ENCODE measurements around the gene NUDT16.

Gene NUDT16

DNA sequence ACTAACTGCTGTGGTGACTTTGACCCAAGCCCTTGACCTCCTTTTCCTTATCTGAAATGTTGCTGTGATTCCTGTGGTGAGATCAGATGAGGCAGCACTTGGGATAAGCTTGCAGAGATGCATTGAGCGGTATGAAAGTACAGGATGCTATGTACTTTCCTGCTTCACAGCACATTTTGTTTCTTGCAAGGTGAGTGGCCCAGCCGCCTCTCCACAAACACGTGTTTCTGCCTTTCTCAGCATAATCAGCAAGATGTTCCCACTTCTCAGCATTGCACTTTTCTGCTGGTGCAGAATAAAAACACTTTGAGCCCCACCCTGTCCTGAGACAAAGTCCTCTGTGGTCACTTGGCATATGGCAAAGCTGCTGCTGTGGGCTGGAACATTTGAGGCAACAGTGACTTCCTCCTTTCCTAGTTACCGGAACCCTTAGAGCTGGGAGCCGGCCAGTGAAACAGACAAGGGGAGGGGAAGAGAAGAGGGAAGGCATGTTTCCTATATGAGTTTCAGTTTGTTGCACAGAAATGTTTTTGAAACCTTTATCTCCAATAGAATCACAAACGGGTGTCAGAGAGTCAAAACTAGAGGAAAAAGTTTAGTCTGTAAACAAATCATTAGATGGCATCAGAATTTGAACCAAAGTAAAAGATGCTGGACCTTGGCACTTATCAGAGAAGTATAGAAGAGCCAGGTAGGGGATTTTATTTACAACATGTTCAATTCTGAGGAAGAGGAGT lies 5.0 kb downstream of the NUDT16 start:
- no peak for DNase-seq (ENCODE audit: low read depth)

DNA sequence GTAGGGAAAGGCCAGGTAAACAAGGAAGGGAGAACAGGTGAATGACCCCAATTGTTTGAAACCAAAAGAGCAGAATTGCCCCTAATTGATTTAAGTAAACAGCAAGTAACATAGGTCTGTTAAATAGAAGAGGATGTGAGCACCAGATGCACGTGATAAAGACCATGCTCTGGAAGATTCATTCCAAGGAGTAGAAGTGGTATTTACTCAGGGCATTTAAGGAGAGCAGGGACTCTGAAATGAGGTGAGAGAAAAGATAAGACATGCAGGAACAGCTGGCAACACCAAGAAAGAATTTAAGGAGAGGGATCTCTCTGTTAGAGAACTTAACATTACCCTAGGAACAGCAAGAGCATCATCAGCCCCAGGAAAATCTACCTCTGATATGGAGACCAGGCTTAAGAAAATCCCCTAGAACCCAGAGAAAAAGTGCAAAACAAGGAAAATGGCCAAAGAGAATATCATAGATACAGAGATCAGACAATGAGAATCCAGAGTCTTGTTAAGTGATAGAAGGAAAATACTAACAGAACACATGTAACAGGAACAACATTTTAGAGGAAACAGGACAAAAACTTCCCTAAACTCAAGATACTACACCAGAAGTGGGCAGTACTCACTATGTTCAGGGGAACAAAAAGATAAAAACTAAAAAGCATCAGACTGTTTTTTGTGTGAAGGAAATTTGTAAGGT lies 6.4 kb downstream of the NUDT16 start:
- DNase-seq (ENCODE audit: low read depth), result no peak

DNA sequence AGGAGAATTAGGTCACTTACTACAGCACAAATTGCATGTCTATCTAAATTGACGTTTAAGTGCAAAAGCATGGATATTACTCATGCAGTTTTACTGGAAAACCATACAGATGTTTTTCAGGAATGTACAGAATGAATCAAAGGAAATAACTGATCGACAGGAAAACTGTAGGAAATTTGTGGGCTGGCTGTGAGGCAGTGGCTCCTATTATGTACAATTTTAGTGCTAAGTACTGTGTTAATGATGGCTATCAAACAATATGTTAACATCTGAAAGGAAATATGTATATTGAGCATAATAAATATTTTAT lies 6.9 kb downstream of the NUDT16 start:
- no peak for DNase-seq (ENCODE audit: low read depth)

GRCh38 chr3:131390331-131390730 lies 8.8 kb downstream of the NUDT16 start:
- no peak for DNase-seq (ENCODE audit: low read depth)

DNA sequence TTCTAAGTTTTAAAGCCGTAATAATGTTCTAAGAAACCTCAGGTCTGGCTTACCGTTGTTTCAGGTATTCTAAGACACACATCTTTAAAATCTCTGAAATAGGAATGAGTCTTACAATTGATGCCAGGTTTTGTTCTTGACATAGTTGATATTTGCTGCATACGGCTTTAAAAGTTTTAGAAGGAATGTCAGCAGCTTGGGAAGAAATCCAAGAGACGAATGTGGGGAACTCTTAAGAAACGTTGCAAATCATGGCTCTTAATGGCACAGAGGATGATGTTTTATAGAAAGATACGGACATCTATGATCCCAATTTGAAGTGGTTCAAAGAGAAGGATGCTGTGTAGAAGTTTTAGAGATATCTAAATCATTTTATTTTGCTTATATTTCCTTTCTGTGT lies 11.5 kb downstream of the NUDT16 start:
- no peak for DNase-seq (ENCODE audit: low read depth)

GRCh38 chr3:131393868-131394267 lies 12.3 kb downstream of the NUDT16 start:
- no peak for DNase-seq (ENCODE audit: low read depth)

- no peak for DNase-seq (ENCODE audit: low read depth)
Measured at GRCh38 chr3:131394400-131394799, 12.8 kb downstream of the NUDT16 start.

DNA sequence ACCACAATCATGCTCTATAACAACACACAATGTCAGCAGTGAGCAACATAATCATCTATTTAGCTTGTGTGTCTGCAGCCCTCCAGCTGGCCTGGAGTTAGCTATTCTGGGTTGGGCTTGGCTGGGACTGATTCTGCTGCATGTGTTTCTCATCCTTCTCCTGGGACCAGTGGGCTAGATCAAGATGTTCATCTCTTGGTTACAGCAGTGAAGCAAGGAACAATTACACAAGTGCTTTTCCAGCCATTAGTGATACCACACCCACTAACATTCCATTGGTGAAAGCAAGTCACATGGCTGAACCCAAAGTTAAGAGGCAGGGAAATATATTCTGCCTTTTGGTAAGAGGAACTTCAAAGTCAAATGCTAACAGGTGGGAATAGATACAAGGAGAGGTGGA lies 14.6 kb downstream of the NUDT16 start:
- no peak for DNase-seq (ENCODE audit: low read depth)

- DNase-seq (ENCODE audit: low read depth), result no peak
Measured at GRCh38 chr3:131397889-131398288, 16.3 kb downstream of the NUDT16 start.

GRCh38 chr3:131401978-131402377 lies 20.4 kb downstream of the NUDT16 start:
- DNase-seq (ENCODE audit: low read depth), result no peak

GRCh38 chr3:131402391-131403039 lies 20.9 kb downstream of the NUDT16 start:
- DNase-seq (ENCODE audit: low read depth), result no peak

DNA sequence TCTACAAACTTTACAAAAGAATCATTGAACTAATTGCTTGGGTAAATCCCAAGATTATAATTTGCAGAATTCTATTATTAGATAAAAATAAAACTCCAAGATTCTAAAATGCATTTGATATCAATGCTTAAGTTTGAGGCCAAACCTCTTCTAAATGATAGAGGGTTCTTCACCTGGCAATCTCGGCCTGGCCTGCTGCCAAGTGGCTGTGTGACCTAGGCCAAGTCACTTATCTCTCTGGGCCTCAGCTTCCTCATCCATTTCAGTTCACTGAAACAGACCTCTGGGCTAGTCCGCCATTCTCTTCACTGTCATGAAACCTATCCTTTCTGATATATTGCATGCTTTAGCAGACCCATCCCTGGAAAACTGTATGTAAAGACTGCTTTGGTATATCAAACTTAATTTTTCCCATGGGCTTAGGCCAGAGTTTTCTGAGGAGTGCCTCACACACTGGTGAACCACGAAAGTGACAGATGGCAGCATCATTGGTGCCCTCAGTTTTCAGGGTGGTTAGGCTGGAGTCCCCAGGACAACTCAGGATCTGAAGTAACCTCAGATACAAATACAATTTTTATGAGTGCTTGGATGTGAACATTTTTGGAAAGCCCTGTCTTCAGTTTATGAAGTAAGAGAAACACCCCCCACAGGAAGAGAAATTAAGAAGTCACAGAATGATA lies 21.8 kb downstream of the NUDT16 start:
- no peak for DNase-seq (ENCODE audit: low read depth)

GRCh38 chr3:131405411-131405810 lies 23.8 kb downstream of the NUDT16 start:
- DNase-seq (ENCODE audit: low read depth), result no peak

GRCh38 chr3:131406274-131406673 lies 24.7 kb downstream of the NUDT16 start:
- DNase-seq (ENCODE audit: low read depth), result no peak

DNA sequence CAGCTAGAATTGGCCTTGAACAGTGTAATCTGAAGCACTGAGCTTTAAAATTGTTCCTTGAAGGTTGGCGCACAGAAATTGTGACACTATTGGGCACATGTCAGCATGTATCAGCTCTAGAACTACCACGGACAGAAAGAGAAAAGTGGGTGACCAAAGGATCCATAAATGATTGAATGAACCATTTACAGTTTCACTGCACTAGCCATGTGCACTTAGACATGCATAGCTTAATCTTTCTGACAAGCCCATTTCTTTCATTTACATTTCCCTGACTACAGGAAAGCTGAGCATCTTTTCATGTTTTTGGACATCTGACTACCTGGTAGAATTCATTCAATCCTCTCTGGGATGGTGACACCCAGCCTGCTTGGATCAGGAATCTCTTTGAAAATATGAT lies 36.2 kb downstream of the NUDT16 start:
- no peak for DNase-seq (ENCODE audit: low read depth)

GRCh38 chr3:131421301-131421700 lies 39.7 kb downstream of the NUDT16 start:
- no peak for DNase-seq (ENCODE audit: low read depth)

GRCh38 chr3:131421957-131422498 lies 40.5 kb downstream of the NUDT16 start:
- no peak for DNase-seq (ENCODE audit: low read depth)

DNA sequence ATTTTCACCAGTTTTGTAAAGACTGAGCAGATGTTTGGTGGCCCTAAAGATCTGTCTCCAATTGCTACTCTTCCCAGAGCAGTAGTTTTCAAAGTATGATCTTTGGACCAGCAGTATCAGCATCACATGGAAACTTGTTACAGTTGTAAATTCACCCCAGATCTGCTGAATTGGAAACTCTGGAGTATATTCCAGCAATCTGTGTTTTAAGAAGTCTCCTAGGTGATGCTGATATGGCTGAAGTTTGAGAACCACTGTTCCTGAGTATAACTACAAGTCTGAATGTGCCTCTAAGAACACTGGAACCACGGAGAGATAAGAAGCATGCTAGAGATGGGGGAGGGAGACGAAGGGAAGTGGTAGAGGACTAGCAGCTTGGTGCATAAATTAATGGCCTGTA lies 45.7 kb downstream of the NUDT16 start:
- no peak for DNase-seq (ENCODE audit: low read depth)

DNA sequence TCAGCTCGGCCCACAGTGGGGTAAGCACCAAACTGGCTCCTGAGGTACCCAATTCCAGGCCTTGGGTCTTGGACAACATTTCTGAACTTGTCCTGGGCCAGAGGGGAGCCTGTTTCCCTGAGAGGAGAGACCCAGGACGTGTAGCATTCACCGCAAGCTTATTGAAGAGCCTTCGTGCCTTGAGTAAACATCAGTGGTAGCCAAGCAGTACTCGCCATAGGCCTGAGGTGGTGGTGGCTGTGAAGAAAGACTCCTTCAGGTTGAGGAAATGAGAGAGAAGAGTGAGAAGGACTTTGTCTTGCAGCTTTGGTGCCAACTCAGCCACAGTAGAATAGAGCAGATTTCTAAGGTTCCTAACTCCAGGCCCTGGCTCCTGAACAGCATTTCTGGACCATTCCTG lies 50.2 kb downstream of the NUDT16 start:
- no peak for DNase-seq (ENCODE audit: low read depth)

- no peak for DNase-seq (ENCODE audit: low read depth)
Measured at GRCh38 chr3:131432441-131432840, 50.9 kb downstream of the NUDT16 start.

- DNase-seq (ENCODE audit: low read depth), result no peak
Measured at GRCh38 chr3:131435000-131435399, 53.4 kb downstream of the NUDT16 start.

All from T-helper 22 cell (primary cell).